Gastroesophageal sphincter (tissue), 4 donors: ENCODE results near the gene TBL3. TPM values are rescaled to one million over a fixed set of nuclear protein-coding genes. Genes with fewer than 3 reads are reported as not detected.

Experiments used
- ATAC-seq: fragments of 150-250 bp; one replicate; pipeline ENCODE4 v1.9.1; 2016; ENCODE audit warnings: mild to moderate bottlenecking, moderate library complexity
- H3K27ac ChIP-seq, 4 donors: fragments of 200-600 bp; sonication (generic) in 3 of 4; 1 replicate in 3 of 4; 2 replicates in 1 of 4; pipeline ENCODE4 v1.5.1; 2016 to 2019
- H3K27me3 ChIP-seq: fragments of 200-600 bp; sonication (generic); one replicate; pipeline ENCODE4 v1.5.1; 2019
- H3K36me3 ChIP-seq, 2 donors: fragments of 200-600 bp; sonication (generic); one replicate each; pipeline ENCODE4 v1.5.1; 2019; ENCODE audit warnings: control low read depth in 1 of 2
- H3K4me1 ChIP-seq, 3 donors: fragments of 200-600 bp; sonication (generic); 1 replicate in 2 of 3; 2 replicates in 1 of 3; pipeline ENCODE4 v1.5.1; 2016 to 2019; ENCODE audit warnings: control low read depth in 2 of 3
- H3K4me3 ChIP-seq, 2 donors: fragments of 200-600 bp; sonication (generic); one replicate each; pipeline ENCODE4 v1.5.1; 2019; ENCODE audit warnings: mild to moderate bottlenecking in 1 of 2, moderate library complexity in 1 of 2
- H3K9me3 ChIP-seq, 3 donors: fragments of 200-600 bp; sonication (generic); one replicate each; pipeline ENCODE4 v1.5.1; 2017 to 2019; ENCODE audit warnings: control low read depth in 2 of 3
- CTCF ChIP-seq, 4 experiments: fragments of 200-600 bp in 2 of 4; fragments of 450-650 bp in 2 of 4; sonication (generic) in 1 of 4; IDR thresholded peaks; one replicate each; pipeline ENCODE4 v1.5.1; 2017 to 2019; ENCODE audit warnings: antibody characterized with exemption in 4 of 4, mild to moderate bottlenecking in 2 of 4, moderate library complexity in 2 of 4
- EP300 ChIP-seq: sonication (generic); formaldehyde crosslinking; IDR thresholded peaks from one replicate; pipeline ENCODE4 v1.6.1; 2017; ENCODE audit warnings: antibody characterized with exemption, mild to moderate bottlenecking
- POLR2A ChIP-seq, 2 donors: fragments of 450-650 bp; IDR thresholded peaks; one replicate each; pipeline ENCODE4 v1.6.1; 2017; ENCODE audit warnings: antibody characterized with exemption in 2 of 2, mild to moderate bottlenecking in 2 of 2, moderate library complexity in 1 of 2
- POLR2AphosphoS5 ChIP-seq: sonication (generic); formaldehyde crosslinking; IDR thresholded peaks from one replicate; pipeline ENCODE4 v1.6.1; 2017; ENCODE audit warnings: antibody characterized with exemption
- WGBS, 2 donors: methylation state at CpG; one replicate each; pipeline ENCODE4 v1.1.5; 2018; ENCODE audit warnings: low coverage in 1 of 2; 5-methylcytosine and 5-hydroxymethylcytosine counted together
- total RNA-seq, 4 donors: library from RNA; depleted of rRNA; stranded (reverse); fragments of >200 nt; gene quantifications; one replicate each; pipeline ENCODE4 v1.1.0, GENCODE V29; 2016

The TBL3 gene
- total RNA-seq, 4 donors from 2014 or later, result 26.7 to 38.6 (median 33.2) TPM

- 29 to 40% methylated on average over 1 to 5 of the region's 6 CpGs for WGBS, 2 donors
- Histone ChIP-seq H3K27ac (no peak within 1 kb of the TSS), H3K9me3 (no peaks in the 10 kb centered on the region), H3K4me3 (no peak within 1 kb of the TSS), H3K27me3 (peaks cover 69% of the 10 kb centered on the region), H3K4me1 (peaks cover 0 to 48% (median 11%) of the 10 kb centered on the region in 3 donors), H3K36me3 (peaks cover 0 to 41% of the 10 kb centered on the region in 2 donors)
- no peak for ATAC-seq
- TF ChIP-seq EP300 (no peak), POLR2AphosphoS5 (no peak), POLR2A (IDR thresholded peaks at IDR 0.05) (no peak), CTCF (IDR thresholded peaks at IDR 0.05) (no peak)
Observed at GRCh38 chr16:1981398-1981836, 9.6 kb downstream of the TBL3 start, which contains the start of gene NOXO1. NOXO1 (minus strand) TSS chr16:1981469; CDS start chr16:1981179, 290 bp downstream.

- WGBS, 2 donors, result 57% methylated on average over 1 of the region's 5 CpGs; no CpG with 5 or more reads in 1 of the 2 donors
- TF ChIP-seq EP300, result no peak
- TF ChIP-seq CTCF (IDR thresholded peaks at IDR 0.05), result no peak
- TF ChIP-seq POLR2A (IDR thresholded peaks at IDR 0.05), result no peak
- TF ChIP-seq POLR2AphosphoS5, result no peak
- Histone ChIP-seq H3K9me3 (no peaks in the 10 kb centered on the region), H3K27ac (no peak overlapping the region), H3K27me3 (peaks cover 63% of the 10 kb centered on the region), H3K4me3 (no peak overlapping the region), H3K36me3 (peaks cover 0 to 41% of the 10 kb centered on the region in 2 donors), H3K4me1 (peaks cover 0 to 48% (median 11%) of the 10 kb centered on the region in 3 donors)
- ATAC-seq, result no peak
Observed at GRCh38 chr16:1982013-1982433, 10.2 kb downstream of the TBL3 start.

GRCh38 chr16:1982991-1983543, 11.2 kb downstream of the TBL3 start:
- peak overlapping the region in 3 of 4 donors; percentile 79 to 85 (median 81) for H3K27ac ChIP-seq
- TF ChIP-seq EP300, result no peak
- TF ChIP-seq CTCF (IDR thresholded peaks at IDR 0.05), result peak in 1 of 4 experiments; percentile 4
- peaks cover 0 to 36% of the 10 kb centered on the region in 2 donors for H3K36me3 ChIP-seq
- H3K4me3 ChIP-seq, result peak overlapping the region; percentile 74 to 92
- 31 to 47% methylated on average over 2 to 12 of the region's 19 CpGs for WGBS, 2 donors
- no peak for ATAC-seq
- peaks cover 0 to 48% (median 11%) of the 10 kb centered on the region in 3 donors for H3K4me1 ChIP-seq
- peaks cover 55% of the 10 kb centered on the region for H3K27me3 ChIP-seq
- no peaks in the 10 kb centered on the region for H3K9me3 ChIP-seq

GRCh38 chr16:1983544-1984346, 11.9 kb downstream of the TBL3 start, which contains the start of gene GFER:
GFER (plus strand) TSS chr16:1984193; CDS start chr16:1984219, 26 bp downstream.
- no peaks in the 10 kb centered on the region for H3K9me3 ChIP-seq
- H3K27ac ChIP-seq, result peak within 1 kb of the TSS; percentile 7 to 85 (median 80)
- peaks cover 0 to 29% of the 10 kb centered on the region in 2 donors for H3K36me3 ChIP-seq
- peaks cover 0 to 47% (median 11%) of the 10 kb centered on the region in 3 donors for H3K4me1 ChIP-seq
- peak within 1 kb of the TSS; percentile 74 to 92 for H3K4me3 ChIP-seq
- peak; percentile 1 for TF ChIP-seq POLR2AphosphoS5
- peak; percentile 51 to 68 for TF ChIP-seq POLR2A (IDR thresholded peaks at IDR 0.05)
- TF ChIP-seq EP300, result no peak
- TF ChIP-seq CTCF (IDR thresholded peaks at IDR 0.05), result peak in 2 of 4 experiments; percentile 1 to 64
- WGBS, 2 donors, result 0% methylated on average over 1 of the region's 109 CpGs; no CpG with 5 or more reads in 1 of the 2 donors
- ATAC-seq, result peak; percentile 94
- H3K27me3 ChIP-seq, result peaks cover 55% of the 10 kb centered on the region
